SU-DHL-6 (cell line): Measurements from ENCODE around the gene RBFOX1.

Experiments used
- CTCF ChIP-seq: fragments of 200-600 bp; sonication (generic); IDR thresholded peaks from one replicate; pipeline ENCODE4 v1.5.1; 2017; ENCODE audit warnings: antibody characterized with exemption, mild to moderate bottlenecking, low read length, moderate library complexity; ENCODE audit not compliant: insufficient read depth, poor library complexity, severe bottlenecking
- EZH2phosphoT487 ChIP-seq: fragments of 200-600 bp; sonication (generic), shearing (Covaris generic); conservative IDR thresholded peaks from 2 replicates; pipeline ENCODE4 v1.6.1; 2018; ENCODE audit warnings: mild to moderate bottlenecking, antibody characterized with exemption, low read length, moderate library complexity, mixed read lengths

DNA sequence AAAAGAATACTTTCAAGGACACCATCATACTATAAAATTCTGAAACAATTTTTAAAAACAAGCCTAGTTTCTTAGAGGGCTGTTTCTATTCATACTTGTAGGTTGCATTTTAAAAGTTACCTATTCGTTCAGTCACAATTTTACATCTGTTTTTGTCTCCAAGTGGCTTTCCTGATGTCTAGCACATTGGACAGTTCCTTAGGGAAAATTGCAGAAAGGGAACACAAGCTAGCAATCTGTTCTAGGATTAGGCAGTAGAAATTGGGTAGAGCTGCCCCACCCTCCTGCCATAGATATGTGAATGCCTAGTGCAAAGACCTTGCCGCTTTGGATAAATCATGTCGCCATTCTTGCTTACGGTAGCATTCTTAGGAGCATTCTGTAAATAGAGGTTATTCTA is 358.9 kb downstream of the RBFOX1 start:
- TF ChIP-seq CTCF (no peak), EZH2phosphoT487 (no peak)
